SK-N-SH (cell line): ENCODE data around the gene ZBTB1. TPM values are rescaled to one million over a fixed set of nuclear protein-coding genes. Genes with fewer than 3 reads are reported as not detected.

Experiments
- CTCF ChIA-PET: fragments of 300-600, 350-600 bp; formaldehyde crosslinking; extraction: SDS; loops from one replicate; lab custom pipeline; 2021; lab: Yijun Ruan, JAX
- POLR2A ChIA-PET: fragments of 350-600 bp; sonication (Branson Sonifier 250); formaldehyde crosslinking; extraction: SDS; loops from one replicate; lab custom pipeline; 2020; ENCODE audit warnings: antibody characterized with exemption, inconsistent platforms; lab: Yijun Ruan, JAX
- DNase-seq: peaks from one replicate; pipeline ENCODE4 v3.0.0; 2012
- H2AFZ ChIP-seq: fragments of 200-600 bp; sonication (generic); 2 replicates; pipeline ENCODE4 v1.8.1; 2016; ENCODE audit warnings: antibody characterized with exemption, mild to moderate bottlenecking, low read depth
- H3F3A ChIP-seq: fragments of 200-600 bp; sonication (generic); replicated peaks from 2 replicates; pipeline ENCODE3; 2016; ENCODE audit warnings: antibody characterized with exemption, mild to moderate bottlenecking; ENCODE audit not compliant: insufficient read depth
- H3K27ac ChIP-seq, 2 experiments: fragments of 200-500 bp in 1 of 2; fragments of 200-600 bp in 1 of 2; sonication (Bioruptor generic) in 1 of 2; sonication (generic), shearing (Covaris generic) in 1 of 2; 2 replicates each; pipeline versions ENCODE4 v1.5.1 to v1.6.1; 2014 to 2016; ENCODE audit warnings: low read depth in 2 of 2, inconsistent platforms in 1 of 2, low read length in 1 of 2, mild to moderate bottlenecking in 1 of 2, mixed read lengths in 1 of 2
- H3K27me3 ChIP-seq: fragments of 200-600 bp; sonication (generic), shearing (Covaris generic); 2 replicates; pipeline ENCODE4 v1.6.1; 2016; ENCODE audit warnings: mixed run types; ENCODE audit not compliant: insufficient read depth
- H3K36me3 ChIP-seq, 2 experiments: fragments of 200-500 bp in 1 of 2; fragments of 200-600 bp in 1 of 2; sonication (Bioruptor generic) in 1 of 2; sonication (generic) in 1 of 2; replicated peaks in 1 of 2; 2 replicates each; pipeline versions ENCODE3 to v1.5.1; 2014 to 2016; ENCODE audit warnings: low read length in 1 of 2, mild to moderate bottlenecking in 1 of 2; ENCODE audit not compliant: insufficient read depth in 2 of 2, control insufficient read depth in 1 of 2
- H3K4me1 ChIP-seq, 2 experiments: fragments of 200-500 bp in 1 of 2; fragments of 200-600 bp in 1 of 2; sonication (Bioruptor generic) in 1 of 2; sonication (generic), shearing (Covaris generic) in 1 of 2; 2 replicates each; pipeline versions ENCODE4 v1.5.1 to v1.6.1; 2014 to 2016; ENCODE audit warnings: low read depth in 1 of 2, low read length in 1 of 2, mixed run types in 1 of 2; ENCODE audit not compliant: insufficient read depth in 2 of 2, control insufficient read depth in 1 of 2
- H3K4me2 ChIP-seq: fragments of 200-600 bp; sonication (generic), shearing (Covaris generic); 2 replicates; pipeline ENCODE4 v1.6.1; 2017; ENCODE audit warnings: mixed run types
- H3K4me3 ChIP-seq, 2 experiments: fragments of 200-500 bp in 1 of 2; fragments of 200-600 bp in 1 of 2; sonication (Bioruptor generic) in 1 of 2; sonication (generic), shearing (Covaris generic) in 1 of 2; 2 replicates each; pipeline versions ENCODE4 v1.5.1 to v1.8.1; 2014 to 2016; ENCODE audit warnings: low read depth in 2 of 2, inconsistent platforms in 1 of 2, low read length in 1 of 2, mild to moderate bottlenecking in 1 of 2, mixed read lengths in 1 of 2, moderate library complexity in 1 of 2
- H3K79me2 ChIP-seq: fragments of 200-600 bp; sonication (generic); 2 replicates; pipeline ENCODE4 v1.8.1; 2017; ENCODE audit warnings: mild to moderate bottlenecking; ENCODE audit not compliant: insufficient read depth
- H3K9ac ChIP-seq: fragments of 200-600 bp; sonication (generic); 2 replicates; pipeline ENCODE4 v1.6.1; 2017; ENCODE audit warnings: mixed run types
- H3K9me2 ChIP-seq: fragments of 200-600 bp; sonication (generic); 2 replicates; pipeline ENCODE4 v1.6.1; 2017; ENCODE audit warnings: mixed run types
- H3K9me3 ChIP-seq: fragments of 200-600 bp; sonication (generic); 2 replicates; pipeline ENCODE4 v1.6.1; 2017; ENCODE audit warnings: mixed run types, mild to moderate bottlenecking, moderate library complexity
- H4K20me1 ChIP-seq: fragments of 200-600 bp; sonication (generic); 2 replicates; pipeline ENCODE4 v1.6.1; 2017; ENCODE audit warnings: mild to moderate bottlenecking, mixed run types; ENCODE audit not compliant: insufficient read depth
- CHD2 ChIP-seq: fragments of 150-350 bp; IDR thresholded peaks from 2 replicates; pipeline ENCODE4 v1.6.1; 2018; ENCODE audit warnings: low read length; ENCODE audit not compliant: partially characterized antibody
- ELF1 ChIP-seq: IDR thresholded peaks from 2 replicates; pipeline ENCODE4 v1.4.0; 2012
- EP300 ChIP-seq, 2 experiments: IDR thresholded peaks; 2 replicates each; pipeline versions ENCODE4 v1.4.0 to v1.6.1; 2012; ENCODE audit warnings: borderline replicate concordance in 1 of 2, low read depth in 1 of 2, low read length in 1 of 2
- EZH2phosphoT487 ChIP-seq: fragments of 200-600 bp; sonication (generic); IDR thresholded peaks from 2 replicates; pipeline ENCODE4 v1.6.1; 2017; ENCODE audit warnings: low read depth, mixed run types, mild to moderate bottlenecking, antibody characterized with exemption, moderate library complexity, borderline replicate concordance
- FOSL2 ChIP-seq: IDR thresholded peaks from 2 replicates; pipeline ENCODE4 v1.4.0; 2012; ENCODE audit warnings: low read depth, mild to moderate bottlenecking, moderate library complexity, borderline replicate concordance
- FOXM1 ChIP-seq: IDR thresholded peaks from 2 replicates; pipeline ENCODE4 v1.4.0; 2012; ENCODE audit warnings: low read depth, mild to moderate bottlenecking
- GABPA ChIP-seq: IDR thresholded peaks from 2 replicates; pipeline ENCODE4 v1.4.0; 2012; ENCODE audit warnings: low read depth, mild to moderate bottlenecking
- MEF2A ChIP-seq: IDR thresholded peaks from 2 replicates; pipeline ENCODE4 v1.4.0; 2012; ENCODE audit warnings: low read depth, borderline replicate concordance
- MXI1 ChIP-seq: IDR thresholded peaks from 2 replicates; pipeline ENCODE4 v1.6.1; 2012; ENCODE audit warnings: mild to moderate bottlenecking, low read depth, low read length, improper control_type of control experiment
- NFIC ChIP-seq: IDR thresholded peaks from 2 replicates; pipeline ENCODE4 v1.4.0; 2012; ENCODE audit warnings: borderline replicate concordance
- NRF1 ChIP-seq: IDR thresholded peaks from 2 replicates; pipeline ENCODE4 v1.6.1; 2012; ENCODE audit warnings: low read depth, mild to moderate bottlenecking, low read length
- POLR2AphosphoS5 ChIP-seq: IDR thresholded peaks from 2 replicates; pipeline ENCODE4 v1.6.1; 2012; ENCODE audit warnings: low read depth, low read length
- RFX5 ChIP-seq: IDR thresholded peaks from 2 replicates; pipeline ENCODE4 v1.6.1; 2012; ENCODE audit warnings: mild to moderate bottlenecking, improper control_type of control experiment, low read length
- SIN3A ChIP-seq: IDR thresholded peaks from 2 replicates; pipeline ENCODE4 v1.6.1; 2012; ENCODE audit warnings: low read depth, mild to moderate bottlenecking, low read length, moderate library complexity, borderline replicate concordance
- TAF1 ChIP-seq: IDR thresholded peaks from 2 replicates; pipeline ENCODE4 v1.6.1; 2012; ENCODE audit warnings: low read depth, mild to moderate bottlenecking, low read length, moderate library complexity, borderline replicate concordance
- TCF12 ChIP-seq: IDR thresholded peaks from 2 replicates; pipeline ENCODE4 v1.4.0; 2012
- YY1 ChIP-seq: IDR thresholded peaks from 2 replicates; pipeline ENCODE4 v1.4.0; 2012; ENCODE audit warnings: low read depth, mild to moderate bottlenecking
- WGBS: methylation state at CpG from one replicate; pipeline ENCODE4 v1.1.6; 2017; ENCODE audit warnings: low lambda C conversion rate; 5-methylcytosine and 5-hydroxymethylcytosine counted together
- polyA plus RNA-seq, 3 experiments: library from polyadenylated mRNA; depleted of rRNA; stranded (reverse); fragments of >200 nt; gene quantifications; 2 replicates each; pipeline ENCODE4 v1.2.3, GENCODE V29; 2012
- TF ChIP-seq, protein P1 (sequence below): IDR thresholded peaks from 2 replicates; pipeline ENCODE4; 2012
- TF ChIP-seq, protein P2 (sequence below): IDR thresholded peaks from 2 replicates; pipeline ENCODE4 v1.4.0; 2012; ENCODE audit warnings: low read depth, borderline replicate concordance
- TF ChIP-seq, protein P3 (sequence below): IDR thresholded peaks from 2 replicates; pipeline ENCODE4 v1.4.0; 2012; ENCODE audit warnings: low read depth, borderline replicate concordance
- TF ChIP-seq, protein P4 (sequence below): fragments of 150-350 bp; IDR thresholded peaks from 2 replicates; pipeline ENCODE4 v1.6.1; 2016; ENCODE audit warnings: mild to moderate bottlenecking, low read depth, low read length
- TF ChIP-seq, protein P5 (sequence below): IDR thresholded peaks from 2 replicates; pipeline ENCODE4 v1.4.0; 2012; ENCODE audit warnings: low read depth
- TF ChIP-seq, protein P6 (sequence below): fragments of 150-350 bp; IDR thresholded peaks from 2 replicates; pipeline ENCODE4 v1.6.1; 2017; ENCODE audit warnings: antibody characterized with exemption, low read length, low read depth, borderline replicate concordance

Gene ZBTB1
- polyA plus RNA-seq, 1 of the 3 experiments (the other 2 are of a cell fraction) = 12.7 TPM

DNA sequence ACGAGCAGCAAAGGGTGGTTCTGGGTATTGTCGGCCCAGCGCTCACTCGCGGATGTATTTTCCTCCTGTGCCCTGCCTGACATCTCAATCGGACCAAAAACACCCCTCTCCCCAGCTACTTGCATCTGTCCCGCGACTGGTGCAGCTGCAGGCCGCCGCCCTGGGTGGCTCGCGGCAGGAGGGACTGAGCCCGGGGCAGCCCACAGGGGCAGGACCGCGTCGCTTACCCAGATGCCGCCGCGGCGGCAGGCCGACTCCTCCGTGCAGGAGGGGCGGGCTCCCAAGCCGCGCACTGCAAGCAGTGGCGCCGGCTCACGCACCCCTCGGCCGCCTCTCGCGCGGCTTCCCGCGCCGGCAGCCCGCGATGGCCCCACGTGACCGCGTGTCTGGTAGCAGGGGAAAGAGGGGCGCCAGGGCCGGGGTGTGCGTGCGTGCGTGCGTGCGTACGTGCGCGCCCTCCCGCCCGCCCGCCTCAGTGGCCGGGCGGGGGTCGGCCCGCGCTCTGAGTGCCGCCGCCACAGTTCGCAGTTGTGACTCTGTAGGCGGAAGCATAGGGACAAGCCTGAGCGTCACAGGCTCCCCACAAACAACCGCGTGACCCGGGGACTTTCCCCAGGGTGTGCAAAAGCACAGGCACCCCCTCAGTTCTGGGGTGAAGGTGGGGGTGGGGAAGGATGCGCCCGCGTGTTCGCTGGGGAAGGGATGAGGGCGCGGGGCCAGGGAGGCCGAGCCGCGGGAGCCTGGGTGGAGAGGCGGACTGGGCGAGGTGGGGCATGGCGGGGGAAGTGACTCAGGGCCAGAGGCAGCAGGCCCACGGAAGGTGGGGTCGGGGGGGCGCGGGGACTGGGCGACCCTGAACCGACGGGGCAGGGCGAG, 898 bp upstream of the ZBTB1 start, which contains the start of gene ZBTB25:
ZBTB25 (minus strand) TSS at position 405 of the 876 bp plus-strand sequence. CDS start 13,305 bp downstream, outside the sequence.
- peaks cover 0 to 6% of the 10 kb centered on the region in 2 experiments for H3K36me3 ChIP-seq
- ChIA-PET CTCF (interaction anchor here (1.1 to 5.6 kb wide), 6 partner anchors 19 to 160 kb away, joined by 3 to 20 read pairs (median 6); no protein-coding TSS in a partner anchor), POLR2A (interaction anchor here (1.1 to 2.3 kb wide), 4 partner anchors 14 to 165 kb away, joined by 3 to 7 read pairs (median 6); partner anchors contain the start of gene HSPA2)
- H3K4me2 ChIP-seq = peak within 1 kb of the TSS; percentile 98
- H3K9me3 ChIP-seq = no peaks in the 10 kb centered on the region
- DNase-seq = peak; percentile 90
- H3K9ac ChIP-seq = peak within 1 kb of the TSS; percentile 97
- peak within 1 kb of the TSS; percentile 95 to 99 for H3K27ac ChIP-seq
- H3K4me3 ChIP-seq = peak within 1 kb of the TSS; percentile 92
- H3K9me2 ChIP-seq = no peaks in the 10 kb centered on the region
- 0% methylated on average over 28 of the region's 87 CpGs for WGBS
- peak within 1 kb of the TSS; percentile 87 for H2AFZ ChIP-seq
- peak; percentile 68; the same call in 1 of the 2 replicates for TF ChIP-seq SIN3A
- TF ChIP-seq, protein P1, sequence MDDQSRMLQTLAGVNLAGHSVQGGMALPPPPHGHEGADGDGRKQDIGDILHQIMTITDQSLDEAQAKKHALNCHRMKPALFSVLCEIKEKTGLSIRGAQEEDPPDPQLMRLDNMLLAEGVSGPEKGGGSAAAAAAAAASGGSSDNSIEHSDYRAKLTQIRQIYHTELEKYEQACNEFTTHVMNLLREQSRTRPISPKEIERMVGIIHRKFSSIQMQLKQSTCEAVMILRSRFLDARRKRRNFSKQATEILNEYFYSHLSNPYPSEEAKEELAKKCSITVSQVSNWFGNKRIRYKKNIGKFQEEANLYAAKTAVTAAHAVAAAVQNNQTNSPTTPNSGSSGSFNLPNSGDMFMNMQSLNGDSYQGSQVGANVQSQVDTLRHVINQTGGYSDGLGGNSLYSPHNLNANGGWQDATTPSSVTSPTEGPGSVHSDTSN = no peak
- TF ChIP-seq YY1 = no peak
- TF ChIP-seq CHD2 = peak; percentile 98
- TF ChIP-seq, protein P2, sequence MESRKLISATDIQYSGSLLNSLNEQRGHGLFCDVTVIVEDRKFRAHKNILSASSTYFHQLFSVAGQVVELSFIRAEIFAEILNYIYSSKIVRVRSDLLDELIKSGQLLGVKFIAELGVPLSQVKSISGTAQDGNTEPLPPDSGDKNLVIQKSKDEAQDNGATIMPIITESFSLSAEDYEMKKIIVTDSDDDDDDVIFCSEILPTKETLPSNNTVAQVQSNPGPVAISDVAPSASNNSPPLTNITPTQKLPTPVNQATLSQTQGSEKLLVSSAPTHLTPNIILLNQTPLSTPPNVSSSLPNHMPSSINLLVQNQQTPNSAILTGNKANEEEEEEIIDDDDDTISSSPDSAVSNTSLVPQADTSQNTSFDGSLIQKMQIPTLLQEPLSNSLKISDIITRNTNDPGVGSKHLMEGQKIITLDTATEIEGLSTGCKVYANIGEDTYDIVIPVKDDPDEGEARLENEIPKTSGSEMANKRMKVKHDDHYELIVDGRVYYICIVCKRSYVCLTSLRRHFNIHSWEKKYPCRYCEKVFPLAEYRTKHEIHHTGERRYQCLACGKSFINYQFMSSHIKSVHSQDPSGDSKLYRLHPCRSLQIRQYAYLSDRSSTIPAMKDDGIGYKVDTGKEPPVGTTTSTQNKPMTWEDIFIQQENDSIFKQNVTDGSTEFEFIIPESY = peak; percentile 92
- TF ChIP-seq EZH2phosphoT487 = no peak
- TF ChIP-seq NFIC = no peak; the same call in 1 of the 2 replicates
- TF ChIP-seq, protein P3, sequence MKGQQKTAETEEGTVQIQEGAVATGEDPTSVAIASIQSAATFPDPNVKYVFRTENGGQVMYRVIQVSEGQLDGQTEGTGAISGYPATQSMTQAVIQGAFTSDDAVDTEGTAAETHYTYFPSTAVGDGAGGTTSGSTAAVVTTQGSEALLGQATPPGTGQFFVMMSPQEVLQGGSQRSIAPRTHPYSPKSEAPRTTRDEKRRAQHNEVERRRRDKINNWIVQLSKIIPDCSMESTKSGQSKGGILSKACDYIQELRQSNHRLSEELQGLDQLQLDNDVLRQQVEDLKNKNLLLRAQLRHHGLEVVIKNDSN = peak; percentile 94
- TF ChIP-seq TAF1 = peak; percentile 58; the same call in 1 of the 2 replicates
- peak; percentile 61 for TF ChIP-seq NRF1
- TF ChIP-seq, protein P4, sequence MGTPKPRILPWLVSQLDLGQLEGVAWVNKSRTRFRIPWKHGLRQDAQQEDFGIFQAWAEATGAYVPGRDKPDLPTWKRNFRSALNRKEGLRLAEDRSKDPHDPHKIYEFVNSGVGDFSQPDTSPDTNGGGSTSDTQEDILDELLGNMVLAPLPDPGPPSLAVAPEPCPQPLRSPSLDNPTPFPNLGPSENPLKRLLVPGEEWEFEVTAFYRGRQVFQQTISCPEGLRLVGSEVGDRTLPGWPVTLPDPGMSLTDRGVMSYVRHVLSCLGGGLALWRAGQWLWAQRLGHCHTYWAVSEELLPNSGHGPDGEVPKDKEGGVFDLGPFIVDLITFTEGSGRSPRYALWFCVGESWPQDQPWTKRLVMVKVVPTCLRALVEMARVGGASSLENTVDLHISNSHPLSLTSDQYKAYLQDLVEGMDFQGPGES = no peak
- TF ChIP-seq FOSL2 = no peak
- no peak; a peak in 1 of 4 replicates for TF ChIP-seq EP300 (IDR thresholded peaks at IDR 0.05; ENCODE audit: borderline replicate concordance in 1 of 2, low read depth in 1 of 2, low read length in 1 of 2)
- TF ChIP-seq FOXM1 = no peak
- no peak for TF ChIP-seq GABPA
- TF ChIP-seq, protein P5, sequence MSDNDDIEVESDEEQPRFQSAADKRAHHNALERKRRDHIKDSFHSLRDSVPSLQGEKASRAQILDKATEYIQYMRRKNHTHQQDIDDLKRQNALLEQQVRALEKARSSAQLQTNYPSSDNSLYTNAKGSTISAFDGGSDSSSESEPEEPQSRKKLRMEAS = peak; percentile 73
- TF ChIP-seq POLR2AphosphoS5 = 0 out of 2 replicates have a peak, but pooled peaks have one; percentile 18
- peak; percentile 76 for TF ChIP-seq MXI1
- no peak for TF ChIP-seq ELF1
- TF ChIP-seq, protein P6, sequence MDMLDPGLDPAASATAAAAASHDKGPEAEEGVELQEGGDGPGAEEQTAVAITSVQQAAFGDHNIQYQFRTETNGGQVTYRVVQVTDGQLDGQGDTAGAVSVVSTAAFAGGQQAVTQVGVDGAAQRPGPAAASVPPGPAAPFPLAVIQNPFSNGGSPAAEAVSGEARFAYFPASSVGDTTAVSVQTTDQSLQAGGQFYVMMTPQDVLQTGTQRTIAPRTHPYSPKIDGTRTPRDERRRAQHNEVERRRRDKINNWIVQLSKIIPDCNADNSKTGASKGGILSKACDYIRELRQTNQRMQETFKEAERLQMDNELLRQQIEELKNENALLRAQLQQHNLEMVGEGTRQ = peak; percentile 74
- TF ChIP-seq TCF12 = no peak
- no peak for TF ChIP-seq RFX5
- no peak for TF ChIP-seq MEF2A
- peaks cover 34 to 37% of the 10 kb centered on the region in 2 experiments for H3K4me1 ChIP-seq
- H4K20me1 ChIP-seq = peaks cover 35% of the 10 kb centered on the region
- no peaks in the 10 kb centered on the region for H3K27me3 ChIP-seq
- peaks cover 89% of the 10 kb centered on the region for H3K79me2 ChIP-seq
- H3F3A ChIP-seq = peaks cover 26% of the 10 kb centered on the region
